ENCODE results near the gene MCUB. TPM values are rescaled to one million over a fixed set of nuclear protein-coding genes. Genes with fewer than 3 reads are reported as not detected.

The MCUB gene
- total RNA-seq, 1 experiment from 2014 or later = 18.6 TPM

GRCh38 chr4:109627361-109627760, 67.3 kb downstream of the MCUB start:
- ChIA-PET RAD21 (ENCODE audit: low non-redundant PET in 1 of 2, low total read pairs in 2 of 2, uncharacterized antibody in 2 of 2, unreplicated experiment in 2 of 2) (no interaction called here), CTCF (no interaction called here), POLR2A (no interaction called here)
- Histone ChIP-seq H3K9me3 (ENCODE audit: control insufficient read depth in 1 of 2, insufficient read depth in 1 of 2, low read depth in 1 of 2, low read length in 2 of 2) (no peaks in the 10 kb centered on the region), H3K4me1 (ENCODE audit: control insufficient read depth in 1 of 2, insufficient read depth in 2 of 2, low read length in 2 of 2) (no peaks in the 10 kb centered on the region), H3K36me3 (ENCODE audit: control insufficient read depth in 1 of 2, insufficient read depth in 2 of 2, low read length in 2 of 2) (no peaks in the 10 kb centered on the region), H2AFZ (ENCODE audit: low read depth, low read length, poor library complexity, severe bottlenecking) (no peak overlapping the region), H3K4me3 (replicated peaks in 1 of 2; ENCODE audit: low read depth in 1 of 2, low read length in 2 of 2) (no peak overlapping the region), H3K27me3 (ENCODE audit: insufficient read depth, low read length) (no peaks in the 10 kb centered on the region), H3K27ac (ENCODE audit: low read depth, low read length) (no peak overlapping the region), H3K9me2 (ENCODE audit: insufficient read depth) (no peaks in the 10 kb centered on the region), H4K20me1 (ENCODE audit: insufficient read depth) (no peaks in the 10 kb centered on the region), H3K4me2 (ENCODE audit: low read length) (no peak overlapping the region), H3K9ac (ENCODE audit: low read length) (no peak overlapping the region), H3K79me2 (ENCODE audit: insufficient read depth, low read length) (no peaks in the 10 kb centered on the region)
- ATAC-seq = no peak
- DNase-seq (ENCODE audit: low read depth, low spot score) = no peak
- TF ChIP-seq, protein P1, sequence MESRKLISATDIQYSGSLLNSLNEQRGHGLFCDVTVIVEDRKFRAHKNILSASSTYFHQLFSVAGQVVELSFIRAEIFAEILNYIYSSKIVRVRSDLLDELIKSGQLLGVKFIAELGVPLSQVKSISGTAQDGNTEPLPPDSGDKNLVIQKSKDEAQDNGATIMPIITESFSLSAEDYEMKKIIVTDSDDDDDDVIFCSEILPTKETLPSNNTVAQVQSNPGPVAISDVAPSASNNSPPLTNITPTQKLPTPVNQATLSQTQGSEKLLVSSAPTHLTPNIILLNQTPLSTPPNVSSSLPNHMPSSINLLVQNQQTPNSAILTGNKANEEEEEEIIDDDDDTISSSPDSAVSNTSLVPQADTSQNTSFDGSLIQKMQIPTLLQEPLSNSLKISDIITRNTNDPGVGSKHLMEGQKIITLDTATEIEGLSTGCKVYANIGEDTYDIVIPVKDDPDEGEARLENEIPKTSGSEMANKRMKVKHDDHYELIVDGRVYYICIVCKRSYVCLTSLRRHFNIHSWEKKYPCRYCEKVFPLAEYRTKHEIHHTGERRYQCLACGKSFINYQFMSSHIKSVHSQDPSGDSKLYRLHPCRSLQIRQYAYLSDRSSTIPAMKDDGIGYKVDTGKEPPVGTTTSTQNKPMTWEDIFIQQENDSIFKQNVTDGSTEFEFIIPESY (IDR thresholded peaks at IDR 0.05; ENCODE audit: extremely low read depth, insufficient replicate concordance, low read length) = no peak
- TF ChIP-seq SRF (IDR thresholded peaks at IDR 0.05; ENCODE audit: low read depth) = no peak
- no peak for TF ChIP-seq CEBPB (IDR thresholded peaks at IDR 0.05; ENCODE audit: low read depth)
- no TSS peak for BruUV-seq (replicated peaks)
- intact Hi-C loops (cut with micrococcal nuclease) = no loop called here

DNA sequence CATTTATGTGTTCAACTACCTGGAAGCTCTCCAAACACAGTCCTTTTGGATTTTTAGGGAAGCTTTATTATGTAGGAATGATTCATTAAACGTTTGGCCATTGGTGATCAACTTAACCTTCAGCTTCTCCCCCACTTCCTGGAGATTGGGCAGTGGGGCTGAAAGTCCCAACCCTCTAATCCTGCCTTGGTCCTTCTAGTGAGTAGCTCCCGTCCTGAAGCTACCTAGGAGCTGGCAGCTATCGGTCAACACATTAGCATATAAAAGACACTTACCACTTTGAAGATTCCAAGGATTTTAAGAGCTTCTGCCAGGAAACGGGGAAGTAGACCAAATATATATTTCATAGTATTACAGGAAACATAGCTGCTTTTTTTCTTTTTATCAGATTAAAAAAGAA, 69.7 kb downstream of the MCUB start:
- no peak overlapping the region for H3K4me2 ChIP-seq (ENCODE audit: low read length)
- TF ChIP-seq SRF (IDR thresholded peaks at IDR 0.05; ENCODE audit: low read depth) (no peak), EZH2 (IDR thresholded peaks at IDR 0.05) (no peak), JUND (IDR thresholded peaks at IDR 0.05) (no peak), REST (IDR thresholded peaks at IDR 0.05; ENCODE audit: low read depth) (no peak), CBX3 (IDR thresholded peaks at IDR 0.05; ENCODE audit: low read depth) (no peak), ELF1 (IDR thresholded peaks at IDR 0.05; ENCODE audit: borderline replicate concordance, low read depth) (no peak), TCF7L2 (IDR thresholded peaks at IDR 0.05; ENCODE audit: borderline replicate concordance, extremely low read depth, insufficient read depth, insufficient read length) (no peak), FOSL1 (IDR thresholded peaks at IDR 0.05; ENCODE audit: low read depth) (no peak)
- TF ChIP-seq, protein P1 (IDR thresholded peaks at IDR 0.05; ENCODE audit: extremely low read depth, insufficient replicate concordance, low read length) = no peak
- ATAC-seq (no peak), DNase-seq (ENCODE audit: low read depth, low spot score) (no peak)
- H3K4me3 ChIP-seq (replicated peaks in 1 of 2; ENCODE audit: low read depth in 1 of 2, low read length in 2 of 2) = no peak overlapping the region
- H3K36me3 ChIP-seq (ENCODE audit: control insufficient read depth in 1 of 2, insufficient read depth in 2 of 2, low read length in 2 of 2) = no peaks in the 10 kb centered on the region
- no peaks in the 10 kb centered on the region for H3K27me3 ChIP-seq (ENCODE audit: insufficient read depth, low read length)
- H4K20me1 ChIP-seq (ENCODE audit: insufficient read depth) = no peaks in the 10 kb centered on the region
- no TSS peak for BruUV-seq (replicated peaks)
- H3K27ac ChIP-seq (ENCODE audit: low read depth, low read length) = no peak overlapping the region
- ChIA-PET RAD21 (ENCODE audit: low non-redundant PET in 1 of 2, low total read pairs in 2 of 2, uncharacterized antibody in 2 of 2, unreplicated experiment in 2 of 2) (no interaction called here), POLR2A (no interaction called here), CTCF (no interaction called here)
- H3K9me3 ChIP-seq (ENCODE audit: control insufficient read depth in 1 of 2, insufficient read depth in 1 of 2, low read depth in 1 of 2, low read length in 2 of 2) = no peaks in the 10 kb centered on the region
- intact Hi-C loops (cut with micrococcal nuclease) = no loop called here
- H3K79me2 ChIP-seq (ENCODE audit: insufficient read depth, low read length) = no peaks in the 10 kb centered on the region
- no peaks in the 10 kb centered on the region for H3K9me2 ChIP-seq (ENCODE audit: insufficient read depth)
- H3K9ac ChIP-seq (ENCODE audit: low read length) = no peak overlapping the region
- no peaks in the 10 kb centered on the region for H3K4me1 ChIP-seq (ENCODE audit: control insufficient read depth in 1 of 2, insufficient read depth in 2 of 2, low read length in 2 of 2)
- H2AFZ ChIP-seq (ENCODE audit: low read depth, low read length, poor library complexity, severe bottlenecking) = no peak overlapping the region
